Effector memory CD8-positive, alpha-beta T cell (primary cell): ENCODE data around the gene PARP11.
A peak's percentile ranks its signal among the peaks of the same experiment; 100 is the strongest.
"Not testable (repeated sequence)": the region's sequence is repeated elsewhere in the genome, so short reads cannot be mapped to it uniquely, and the experiment has no call there.

Source experiments
- ATAC-seq: fragments of 150-1000 bp; cut with Tn5 transposase; replicated peaks from 2 replicates; pipeline ENCODE4 v1.10.0; 2021; ENCODE audit warnings: mild to moderate bottlenecking, moderate library complexity
- DNase-seq, 3 experiments: peaks; one replicate each; pipeline ENCODE4 v3.0.0; 2021
- H3K27ac Mint-ChIP-seq, 2 donors: one replicate each; pipeline ENCODE4 v1.8.0; 2022; ENCODE audit warnings: mild to moderate bottlenecking in 2 of 2, mixed read lengths in 2 of 2, moderate library complexity in 2 of 2
- H3K27me3 Mint-ChIP-seq, 2 donors: one replicate each; pipeline ENCODE4 v1.8.0; 2022; ENCODE audit warnings: mixed read lengths in 2 of 2
- H3K36me3 Mint-ChIP-seq: one replicate; pipeline ENCODE4 v1.8.0; 2022; ENCODE audit warnings: mild to moderate bottlenecking, moderate library complexity, mixed read lengths; ENCODE audit not compliant: insufficient read depth
- H3K4me1 Mint-ChIP-seq, 2 donors: one replicate each; pipeline ENCODE4 v1.8.0; 2022; ENCODE audit warnings: low read depth in 2 of 2, mixed read lengths in 2 of 2
- H3K4me3 Mint-ChIP-seq, 2 donors: one replicate each; pipeline ENCODE4 v1.8.0; 2022; ENCODE audit warnings: mild to moderate bottlenecking in 2 of 2, mixed read lengths in 2 of 2, moderate library complexity in 2 of 2
- H3K9me3 Mint-ChIP-seq, 2 donors: one replicate each; pipeline ENCODE4 v1.8.0; 2022; ENCODE audit warnings: mixed read lengths in 2 of 2

Gene PARP11

DNA sequence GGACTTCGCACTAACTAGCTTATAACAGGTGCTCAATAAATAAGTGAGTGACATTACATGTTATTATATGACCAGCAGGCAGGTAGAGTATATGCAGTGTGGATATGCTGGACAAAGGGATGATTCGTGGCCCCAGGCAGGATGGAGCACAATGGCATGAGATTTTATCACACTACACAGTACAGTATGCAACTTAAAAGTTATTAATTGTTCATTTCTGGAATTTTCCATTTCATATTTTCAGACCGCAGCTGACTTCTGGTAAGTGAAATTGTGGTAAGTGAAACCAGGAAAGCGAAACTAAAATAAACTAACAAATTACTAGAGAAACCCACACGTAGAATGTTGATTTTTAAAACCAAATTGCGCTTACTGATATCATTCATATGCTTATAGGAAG is 3.3 kb downstream of the PARP11 start:
- peak overlapping the region; percentile 96 to 97 for H3K4me3 Mint-ChIP-seq
- H3K36me3 Mint-ChIP-seq = peaks cover 25% of the 10 kb centered on the region
- H3K4me1 Mint-ChIP-seq = peaks cover 32 to 45% of the 10 kb centered on the region in 2 donors
- ATAC-seq = no peak
- DNase-seq = no peak
- peaks cover 0 to 8% of the 10 kb centered on the region in 2 donors for H3K9me3 Mint-ChIP-seq
- H3K27ac Mint-ChIP-seq = peak overlapping the region; percentile 97 to 98
- no peaks in the 10 kb centered on the region for H3K27me3 Mint-ChIP-seq

DNA sequence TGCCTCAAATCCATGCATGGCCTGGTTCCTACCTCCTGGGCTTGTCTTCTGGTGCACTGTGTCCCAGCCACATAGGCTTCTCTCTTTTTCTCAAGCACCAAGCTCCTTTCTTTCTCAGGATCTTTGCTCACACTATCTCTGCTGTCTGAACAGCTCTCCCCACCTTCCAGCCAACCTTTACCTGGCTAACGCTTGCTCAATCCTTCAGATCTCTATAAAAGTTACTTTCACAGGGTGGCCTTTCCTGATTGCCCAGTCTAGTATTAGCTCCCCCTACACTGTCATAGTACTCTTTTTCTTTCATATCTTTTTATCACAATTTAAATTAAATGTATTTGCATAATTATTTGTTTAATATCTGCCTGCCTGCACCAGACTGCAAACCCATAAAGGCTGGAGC is 3.8 kb downstream of the PARP11 start:
- Mint-ChIP-seq H3K4me3 (peak overlapping the region; percentile 96 to 97), H3K4me1 (peaks cover 32 to 48% of the 10 kb centered on the region in 2 donors), H3K27ac (peak overlapping the region; percentile 97 to 98), H3K36me3 (peaks cover 25% of the 10 kb centered on the region), H3K9me3 (peaks cover 0 to 8% of the 10 kb centered on the region in 2 donors), H3K27me3 (no peaks in the 10 kb centered on the region)
- ATAC-seq = no peak
- DNase-seq = no peak

DNA sequence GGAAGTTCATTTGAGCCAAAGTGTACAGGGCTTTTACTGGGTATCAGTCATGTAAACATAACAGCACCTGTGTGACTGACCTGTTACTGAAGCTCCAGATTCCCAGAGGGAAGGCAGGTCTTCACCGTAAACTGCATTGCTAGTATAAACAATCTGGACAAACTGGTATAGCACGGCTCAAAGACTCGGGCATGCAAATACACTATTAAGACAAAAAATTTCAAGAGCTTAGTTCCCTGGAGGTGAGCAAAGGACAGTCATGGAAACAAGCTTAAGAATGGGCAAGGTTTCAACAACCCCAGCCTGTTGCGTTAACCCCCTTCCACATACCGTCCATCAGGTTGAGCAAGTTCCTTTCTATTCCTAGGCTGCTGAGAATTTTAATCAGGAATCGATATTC is 9.4 kb downstream of the PARP11 start:
- no peak for ATAC-seq

DNA sequence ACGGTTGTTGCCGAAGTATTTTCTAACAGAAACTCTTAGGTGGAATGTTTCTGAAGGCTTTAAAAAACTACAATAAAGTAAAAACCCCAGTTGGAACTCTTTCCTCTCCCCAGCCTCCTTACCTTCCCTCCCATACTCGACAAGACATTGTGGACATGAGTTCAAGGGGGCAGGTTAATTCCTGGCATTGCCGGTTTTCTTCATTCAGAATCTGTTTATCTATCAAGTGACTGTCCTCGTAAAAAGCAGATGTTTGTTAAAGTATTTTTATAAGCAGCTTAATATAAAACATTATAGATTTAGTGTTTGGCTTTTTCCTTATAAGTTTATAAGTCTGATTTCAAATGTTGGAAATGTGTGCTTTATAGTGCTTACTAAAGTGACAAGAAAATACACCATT is 30.7 kb downstream of the PARP11 start:
- peaks cover 16 to 33% of the 10 kb centered on the region in 2 donors for H3K4me1 Mint-ChIP-seq
- no peaks in the 10 kb centered on the region for H3K27me3 Mint-ChIP-seq
- H3K4me3 Mint-ChIP-seq = no peak overlapping the region
- ATAC-seq (no peak), DNase-seq (no peak)
- peaks cover 7% of the 10 kb centered on the region for H3K36me3 Mint-ChIP-seq
- H3K9me3 Mint-ChIP-seq = no peaks in the 10 kb centered on the region
- H3K27ac Mint-ChIP-seq = no peak overlapping the region

More for the DNA sequence above, 9.4 kb downstream of the PARP11 start:
- Mint-ChIP-seq H3K9me3 (peaks cover 0 to 8% of the 10 kb centered on the region in 2 donors), H3K4me1 (peaks cover 3 to 14% of the 10 kb centered on the region in 2 donors), H3K4me3 (no peak overlapping the region), H3K27ac (no peak overlapping the region), H3K36me3 (peaks cover 10% of the 10 kb centered on the region), H3K27me3 (no peaks in the 10 kb centered on the region)
- no peak for DNase-seq

DNA sequence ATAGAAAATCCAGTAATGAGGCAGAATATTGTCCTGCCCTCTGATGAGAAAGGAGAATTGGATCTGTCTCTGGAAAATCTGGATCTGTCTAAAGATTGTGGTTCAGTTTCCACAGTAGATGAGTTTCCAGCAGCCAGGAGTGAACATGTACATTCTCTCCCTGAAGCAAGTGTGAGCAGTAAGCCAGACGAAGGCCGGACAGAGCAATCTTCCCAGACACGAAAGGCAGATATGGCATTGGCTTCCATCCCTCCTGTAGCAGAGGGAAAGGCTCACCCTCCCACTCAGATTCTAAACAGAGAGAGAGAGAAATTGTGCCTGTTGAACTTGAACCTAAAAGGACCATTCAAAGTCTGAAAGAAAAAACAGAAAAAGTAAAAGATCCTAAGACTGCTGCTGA is 31.4 kb downstream of the PARP11 start:
- Mint-ChIP-seq H3K4me3 (no peak overlapping the region), H3K27me3 (no peaks in the 10 kb centered on the region), H3K36me3 (peaks cover 7% of the 10 kb centered on the region), H3K4me1 (peaks cover 23 to 31% of the 10 kb centered on the region in 2 donors), H3K9me3 (no peaks in the 10 kb centered on the region), H3K27ac (peak overlapping the region; percentile 8 to 15)
- no peak for DNase-seq
- ATAC-seq = no peak

DNA sequence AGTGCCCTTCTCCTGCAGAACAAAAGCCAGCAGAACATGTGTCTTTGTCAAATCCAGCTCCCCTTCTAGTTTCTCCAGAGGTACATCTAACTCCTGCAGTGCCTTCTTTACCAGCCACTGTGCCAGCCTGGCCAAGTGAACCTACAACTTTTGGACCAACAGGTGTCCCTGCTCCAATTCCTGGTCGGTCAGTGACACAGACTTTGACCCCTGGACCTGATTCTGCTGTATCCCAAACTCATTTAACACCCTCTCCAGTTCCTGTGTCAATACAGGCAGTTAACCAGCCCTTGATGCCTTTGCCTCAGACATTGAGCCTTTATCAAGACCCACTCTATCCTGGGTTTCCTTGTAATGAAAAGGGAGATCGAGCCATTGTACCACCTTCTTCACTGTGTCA is 32.4 kb downstream of the PARP11 start:
- not testable (repeated sequence) for H3K9me3 Mint-ChIP-seq, ATAC-seq, H3K36me3 Mint-ChIP-seq, H3K4me3 Mint-ChIP-seq, DNase-seq, H3K27me3 Mint-ChIP-seq
- Mint-ChIP-seq H3K4me1 (peaks cover 30 to 37% of the 10 kb centered on the region in 2 donors), H3K27ac (peak overlapping the region in 1 of 2 donors; percentile 8)

DNA sequence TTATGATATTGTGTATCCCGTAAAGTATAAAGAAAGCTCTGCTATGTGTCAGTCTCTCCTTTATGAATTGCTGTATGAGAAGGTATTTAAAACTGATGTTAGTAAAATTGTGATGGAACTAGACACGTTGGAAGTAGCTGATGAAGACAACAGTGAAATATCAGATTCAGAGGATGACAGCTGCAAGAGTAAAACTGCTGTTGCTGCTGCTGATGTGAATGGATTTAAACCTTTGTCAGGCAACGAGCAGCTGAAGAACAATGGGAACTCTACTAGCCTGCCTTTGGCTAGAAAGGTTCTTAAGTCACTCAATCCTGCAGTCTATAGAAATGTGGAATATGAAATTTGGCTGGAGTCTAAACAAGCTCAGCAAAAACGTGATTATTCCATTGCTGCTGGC is 33.5 kb downstream of the PARP11 start:
- H3K4me1 Mint-ChIP-seq = peaks cover 32 to 41% of the 10 kb centered on the region in 2 donors
- not testable (repeated sequence) for DNase-seq

DNA sequence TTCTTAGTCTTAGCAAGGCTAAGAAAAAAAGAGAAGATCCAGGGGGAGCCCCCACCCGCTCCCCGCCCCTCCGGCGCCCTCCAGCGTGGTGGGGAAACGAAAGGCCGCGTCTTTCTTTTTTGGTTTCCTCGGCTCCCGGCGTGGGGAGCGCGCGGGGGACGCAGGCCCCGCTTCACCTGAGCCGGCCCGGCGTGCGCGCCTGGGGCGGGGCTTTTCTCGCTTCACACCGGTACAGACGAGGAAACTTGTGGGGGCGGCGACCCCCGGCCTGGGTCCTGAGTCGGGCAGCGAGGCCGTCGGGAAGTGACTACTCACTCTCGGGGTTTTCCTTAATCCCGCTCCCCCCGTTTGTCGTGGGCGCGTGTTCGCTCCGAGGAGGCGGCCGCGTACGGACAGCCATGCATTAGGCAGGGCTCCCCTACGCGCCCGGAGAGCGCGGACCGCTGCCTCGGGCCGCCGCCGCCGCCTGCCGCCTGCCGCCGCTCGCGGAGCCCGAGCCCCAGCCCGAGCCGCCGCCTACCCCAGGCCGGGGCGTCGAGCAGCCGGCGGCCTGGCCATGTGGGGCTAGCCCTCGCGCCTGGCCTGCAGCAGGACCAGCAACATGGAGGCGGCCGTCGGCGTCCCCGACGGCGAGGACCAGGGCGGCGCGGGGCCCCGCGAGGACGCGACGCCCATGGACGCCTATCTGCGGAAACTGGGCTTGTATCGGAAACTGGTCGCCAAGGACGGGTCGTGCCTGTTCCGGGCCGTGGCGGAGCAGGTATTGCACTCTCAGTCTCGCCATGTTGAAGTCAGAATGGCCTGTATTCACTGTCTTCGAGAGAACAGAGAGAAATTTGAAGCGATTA is 34.3 kb downstream of the PARP11 start:
- DNase-seq = peak in 2 of 3 experiments; percentile 5 to 10
- peak overlapping the region in 1 of 2 donors; percentile 31 for H3K27ac Mint-ChIP-seq
- ATAC-seq = peak; percentile 86
- peaks cover 35 to 49% of the 10 kb centered on the region in 2 donors for H3K4me1 Mint-ChIP-seq
- H3K27me3 Mint-ChIP-seq, H3K9me3 Mint-ChIP-seq, H3K36me3 Mint-ChIP-seq: not testable (repeated sequence)
- peak overlapping the region; percentile 48 to 68 for H3K4me3 Mint-ChIP-seq

More for the DNA sequence above, 33.5 kb downstream of the PARP11 start:
- not testable (repeated sequence) for H3K36me3 Mint-ChIP-seq, H3K27ac Mint-ChIP-seq, H3K9me3 Mint-ChIP-seq, H3K27me3 Mint-ChIP-seq, ATAC-seq
- H3K4me3 Mint-ChIP-seq = peak overlapping the region in 1 of 2 donors; percentile 18

DNA sequence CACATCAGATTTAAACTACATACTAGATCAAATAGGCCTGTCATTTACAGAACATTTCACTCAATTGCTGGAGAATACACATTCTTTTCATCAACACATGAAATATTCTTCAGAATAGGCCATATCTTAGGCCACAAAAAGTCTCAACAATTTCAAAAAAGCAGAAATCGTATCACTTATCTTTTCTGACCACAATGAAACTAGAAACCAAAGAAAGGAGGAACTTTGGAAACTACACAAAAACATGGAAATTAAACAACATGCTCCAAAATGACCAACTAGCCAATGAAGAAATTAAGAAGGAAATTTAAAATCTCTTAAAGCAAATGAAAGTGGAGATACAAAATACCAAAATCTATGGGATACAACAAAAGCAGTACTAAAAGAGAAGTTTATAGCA is 35.1 kb downstream of the PARP11 start:
- Mint-ChIP-seq H3K9me3 (no peaks in the 10 kb centered on the region), H3K27me3 (no peaks in the 10 kb centered on the region)

DNA sequence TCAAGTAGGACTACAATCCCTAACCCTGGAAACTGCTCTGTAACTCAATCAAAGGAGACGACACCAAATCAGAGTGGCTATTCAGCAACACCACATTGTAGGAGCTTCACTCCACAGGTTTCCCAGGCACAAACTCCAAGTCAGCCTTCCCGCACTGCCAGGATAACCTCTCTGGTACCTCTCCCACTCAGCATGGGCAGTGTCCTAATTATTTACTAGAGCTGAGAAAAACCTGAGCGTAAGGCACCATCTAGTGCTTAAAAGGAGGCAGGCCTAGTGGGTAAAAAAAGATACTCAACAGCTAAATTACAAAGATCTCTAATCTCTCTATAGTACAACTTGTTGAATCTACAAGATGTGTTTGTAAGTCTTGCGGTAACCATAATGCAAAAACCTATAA is 36.1 kb downstream of the PARP11 start:
- no peak for ATAC-seq
- no peak for DNase-seq
- no peaks in the 10 kb centered on the region for H3K9me3 Mint-ChIP-seq
- H3K36me3 Mint-ChIP-seq = peaks cover 4% of the 10 kb centered on the region
- no peak overlapping the region for H3K4me3 Mint-ChIP-seq
- no peak overlapping the region for H3K27ac Mint-ChIP-seq
- H3K27me3 Mint-ChIP-seq = no peaks in the 10 kb centered on the region
- H3K4me1 Mint-ChIP-seq = peaks cover 29 to 44% of the 10 kb centered on the region in 2 donors

More for the DNA sequence above, 35.1 kb downstream of the PARP11 start:
- H3K27ac Mint-ChIP-seq = peak overlapping the region; percentile 31 to 33
- peaks cover 4% of the 10 kb centered on the region for H3K36me3 Mint-ChIP-seq
- peak overlapping the region; percentile 48 to 68 for H3K4me3 Mint-ChIP-seq
- DNase-seq (no peak), ATAC-seq (no peak)
- peaks cover 31 to 44% of the 10 kb centered on the region in 2 donors for H3K4me1 Mint-ChIP-seq

DNA sequence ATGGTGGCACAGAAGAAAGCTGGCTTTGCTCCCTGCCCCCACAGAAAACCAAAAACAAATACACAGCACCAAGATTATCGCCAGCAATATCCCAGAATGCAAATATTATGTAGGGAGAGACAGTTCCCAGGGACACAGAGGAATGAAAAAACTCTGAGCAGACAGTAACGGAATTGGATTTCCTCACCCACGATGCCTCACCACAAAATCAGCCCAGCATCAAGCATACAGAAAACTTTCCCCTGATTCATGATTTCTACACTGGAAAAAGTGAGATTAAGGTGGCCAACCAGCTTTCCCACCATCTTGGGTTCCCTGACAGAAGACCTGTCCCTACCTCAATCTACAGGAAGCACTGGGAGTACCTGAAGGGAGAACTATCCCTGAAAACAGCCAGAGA is 36.6 kb downstream of the PARP11 start:
- no peak for DNase-seq

DNA sequence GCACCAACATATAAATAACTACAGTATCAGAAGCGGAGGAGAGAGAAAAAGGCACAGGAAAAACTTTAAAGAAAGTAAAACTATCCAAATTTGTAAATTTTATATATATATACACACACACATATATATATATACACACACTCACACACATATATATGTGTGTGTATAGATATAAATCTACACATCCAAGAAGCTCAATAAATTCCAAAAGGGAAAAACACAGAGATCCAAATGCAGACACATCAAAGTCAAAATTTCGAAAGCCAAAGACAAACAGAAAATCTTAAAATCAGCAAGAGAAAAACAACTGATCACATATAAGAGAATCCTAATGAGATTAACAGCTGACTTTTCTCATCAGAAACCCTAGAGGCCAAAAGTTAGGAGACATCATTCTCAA is 37.3 kb downstream of the PARP11 start:
- ATAC-seq (no peak), DNase-seq (no peak)
- H3K4me3 Mint-ChIP-seq = no peak overlapping the region
- H3K36me3 Mint-ChIP-seq = peaks cover 4% of the 10 kb centered on the region
- no peaks in the 10 kb centered on the region for H3K9me3 Mint-ChIP-seq
- peaks cover 27 to 44% of the 10 kb centered on the region in 2 donors for H3K4me1 Mint-ChIP-seq
- no peaks in the 10 kb centered on the region for H3K27me3 Mint-ChIP-seq
- no peak overlapping the region for H3K27ac Mint-ChIP-seq

More for the DNA sequence above, 36.6 kb downstream of the PARP11 start:
- Mint-ChIP-seq H3K36me3 (peaks cover 4% of the 10 kb centered on the region), H3K9me3 (no peaks in the 10 kb centered on the region), H3K4me1 (peaks cover 27 to 44% of the 10 kb centered on the region in 2 donors), H3K27ac (no peak overlapping the region), H3K27me3 (no peaks in the 10 kb centered on the region), H3K4me3 (no peak overlapping the region)
- no peak for ATAC-seq

DNA sequence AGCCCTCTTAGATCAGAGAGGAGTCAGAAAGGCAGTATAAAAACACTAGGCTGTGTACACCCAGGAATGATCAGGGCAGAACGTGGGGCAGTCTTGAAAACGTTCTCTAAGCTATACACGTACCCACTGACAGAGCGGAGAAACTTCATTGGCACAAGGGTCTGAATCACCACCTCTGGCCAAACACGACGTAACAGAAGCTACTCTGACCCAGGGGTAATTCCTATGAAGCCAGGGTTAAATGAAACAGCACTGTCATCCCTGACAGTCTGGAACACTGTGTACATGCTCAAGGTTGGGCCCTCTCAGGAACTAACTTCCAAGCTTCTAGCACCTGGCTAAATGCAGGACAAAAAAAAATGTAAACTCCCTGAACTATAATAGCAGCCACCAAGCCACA is 38.4 kb downstream of the PARP11 start:
- peaks cover 25 to 44% of the 10 kb centered on the region in 2 donors for H3K4me1 Mint-ChIP-seq

More for the DNA sequence above, 38.4 kb downstream of the PARP11 start:
- DNase-seq = no peak
- Mint-ChIP-seq H3K27ac (no peak overlapping the region), H3K9me3 (no peaks in the 10 kb centered on the region), H3K36me3 (peaks cover 4% of the 10 kb centered on the region), H3K4me3 (no peak overlapping the region), H3K27me3 (no peaks in the 10 kb centered on the region)
- ATAC-seq = no peak
